WERI-Rb-1 (cell line): ENCODE results near the gene LBHD2.
"Not testable (repeated sequence)": the region's sequence is repeated elsewhere in the genome, so short reads cannot be mapped to it uniquely, and the experiment has no call there.

ENCODE experiments used
- DNase-seq: peaks from one replicate; pipeline ENCODE4 v3.0.0-alpha.2; 2020
- H3K27ac ChIP-seq: fragments of 250-450 bp; sonication (Bioruptor Pico); 2 replicates; pipeline ENCODE4 v1.5.1; 2020; ENCODE audit warnings: mild to moderate bottlenecking, moderate library complexity
- H3K27me3 ChIP-seq: fragments of 250-450 bp; sonication (Bioruptor Pico); 2 replicates; pipeline ENCODE4 v1.5.1; 2021; ENCODE audit warnings: mild to moderate bottlenecking, low read depth, moderate library complexity; ENCODE audit not compliant: insufficient read depth, severe bottlenecking
- H3K36me3 ChIP-seq: fragments of 250-450 bp; sonication (Bioruptor Pico); 2 replicates; pipeline ENCODE4 v1.5.1; 2020; ENCODE audit warnings: mild to moderate bottlenecking, moderate library complexity
- H3K4me3 ChIP-seq: 2 replicates; pipeline ENCODE4 v1.5.1; 2011; ENCODE audit warnings: low read depth, mild to moderate bottlenecking, control low read depth, low read length
- H3K9me3 ChIP-seq: fragments of 250-450 bp; sonication (Bioruptor Pico); 2 replicates; pipeline ENCODE4 v1.5.1; 2021; ENCODE audit warnings: mild to moderate bottlenecking, moderate library complexity; ENCODE audit not compliant: severe bottlenecking
- TF ChIP-seq, protein P1 (sequence below): IDR thresholded peaks from 2 replicates; pipeline ENCODE4 v1.5.1; 2011; ENCODE audit warnings: low read depth, mild to moderate bottlenecking, control low read depth, inconsistent platforms, low read length

LBHD2 gene

DNA sequence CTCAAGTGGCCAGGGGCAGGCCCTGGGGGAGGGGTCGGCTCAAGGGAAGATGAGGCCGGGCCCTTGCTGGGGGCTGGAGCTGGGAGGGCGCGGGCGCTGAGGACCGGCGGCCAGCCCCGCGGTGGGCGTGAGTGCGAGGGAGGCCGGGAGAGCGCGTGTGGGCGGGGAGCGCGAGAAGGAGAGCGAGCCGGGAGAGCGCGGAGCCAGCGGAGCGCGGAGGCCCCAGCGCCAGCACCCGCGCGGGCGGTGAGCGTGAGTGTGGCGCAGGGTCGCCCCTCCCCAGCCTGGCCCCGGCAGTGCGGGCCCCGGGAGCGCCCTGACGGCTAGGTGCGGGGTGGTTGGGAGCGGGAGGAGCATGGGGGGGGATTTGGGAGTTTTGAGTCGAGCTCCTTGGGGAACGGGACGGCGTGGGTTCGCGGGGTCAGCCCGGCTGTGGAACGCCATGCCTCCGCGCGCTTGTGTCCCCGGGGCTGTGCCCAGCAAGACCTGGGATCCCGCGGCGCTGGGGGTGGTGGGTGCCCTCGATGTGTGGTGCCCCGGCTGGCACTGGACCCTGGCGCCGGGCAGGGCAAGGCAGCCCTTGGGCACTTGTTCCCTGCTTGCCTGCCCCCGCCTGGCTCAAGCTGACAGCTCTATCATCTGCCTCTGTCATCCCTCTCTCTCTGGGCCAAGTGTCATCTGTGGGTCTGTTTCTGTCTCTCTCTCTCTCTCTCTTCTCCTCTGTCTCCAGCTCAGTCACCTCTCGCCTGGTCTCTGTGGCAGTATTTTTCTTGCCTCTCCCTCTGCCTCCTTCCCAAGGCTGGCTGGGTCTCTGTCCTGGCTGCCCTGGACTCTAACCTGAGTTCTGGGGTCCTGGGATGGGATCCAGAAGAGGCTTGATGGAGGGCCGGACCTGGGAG is at the start of gene LBHD2:
TSS of gene LBHD2 (plus strand) at position 190 of the 899 bp plus-strand sequence. CDS start 1,803 bp downstream, outside the sequence.
- Histone ChIP-seq H3K36me3 (no peaks in the 10 kb centered on the region), H3K27me3 (no peaks in the 10 kb centered on the region), H3K27ac (no peak within 1 kb of the TSS), H3K9me3 (no peaks in the 10 kb centered on the region), H3K4me3 (no peak within 1 kb of the TSS)
- TF ChIP-seq, protein P1, sequence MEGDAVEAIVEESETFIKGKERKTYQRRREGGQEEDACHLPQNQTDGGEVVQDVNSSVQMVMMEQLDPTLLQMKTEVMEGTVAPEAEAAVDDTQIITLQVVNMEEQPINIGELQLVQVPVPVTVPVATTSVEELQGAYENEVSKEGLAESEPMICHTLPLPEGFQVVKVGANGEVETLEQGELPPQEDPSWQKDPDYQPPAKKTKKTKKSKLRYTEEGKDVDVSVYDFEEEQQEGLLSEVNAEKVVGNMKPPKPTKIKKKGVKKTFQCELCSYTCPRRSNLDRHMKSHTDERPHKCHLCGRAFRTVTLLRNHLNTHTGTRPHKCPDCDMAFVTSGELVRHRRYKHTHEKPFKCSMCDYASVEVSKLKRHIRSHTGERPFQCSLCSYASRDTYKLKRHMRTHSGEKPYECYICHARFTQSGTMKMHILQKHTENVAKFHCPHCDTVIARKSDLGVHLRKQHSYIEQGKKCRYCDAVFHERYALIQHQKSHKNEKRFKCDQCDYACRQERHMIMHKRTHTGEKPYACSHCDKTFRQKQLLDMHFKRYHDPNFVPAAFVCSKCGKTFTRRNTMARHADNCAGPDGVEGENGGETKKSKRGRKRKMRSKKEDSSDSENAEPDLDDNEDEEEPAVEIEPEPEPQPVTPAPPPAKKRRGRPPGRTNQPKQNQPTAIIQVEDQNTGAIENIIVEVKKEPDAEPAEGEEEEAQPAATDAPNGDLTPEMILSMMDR = no peak
- no peak for DNase-seq

DNA sequence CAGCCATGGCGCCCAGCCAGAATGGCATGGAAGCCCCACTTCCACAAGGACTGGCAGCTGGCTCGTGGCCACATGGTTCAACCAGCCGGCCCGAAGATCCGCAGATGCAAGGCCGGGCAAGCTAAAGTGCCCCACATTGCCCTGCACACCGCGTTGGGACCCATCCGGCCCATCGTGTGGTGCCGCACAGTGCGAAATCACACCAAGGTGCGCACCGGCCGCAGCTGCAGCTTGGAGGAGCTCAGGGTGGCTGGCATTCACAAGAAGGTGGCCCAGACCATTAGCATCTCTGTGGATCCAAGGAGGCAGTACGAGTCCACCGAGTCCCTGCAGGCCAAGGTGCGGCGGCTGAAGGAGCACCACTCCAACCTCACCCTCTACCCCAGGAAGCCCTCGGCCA is 42.5 kb upstream of the LBHD2 start:
- no peak overlapping the region for H3K4me3 ChIP-seq
- H3K36me3 ChIP-seq = peaks cover 8% of the 10 kb centered on the region
- H3K9me3 ChIP-seq = no peaks in the 10 kb centered on the region
- TF ChIP-seq, protein P1 = no peak
- DNase-seq = no peak
- H3K27me3 ChIP-seq = no peaks in the 10 kb centered on the region
- no peak overlapping the region for H3K27ac ChIP-seq

DNA sequence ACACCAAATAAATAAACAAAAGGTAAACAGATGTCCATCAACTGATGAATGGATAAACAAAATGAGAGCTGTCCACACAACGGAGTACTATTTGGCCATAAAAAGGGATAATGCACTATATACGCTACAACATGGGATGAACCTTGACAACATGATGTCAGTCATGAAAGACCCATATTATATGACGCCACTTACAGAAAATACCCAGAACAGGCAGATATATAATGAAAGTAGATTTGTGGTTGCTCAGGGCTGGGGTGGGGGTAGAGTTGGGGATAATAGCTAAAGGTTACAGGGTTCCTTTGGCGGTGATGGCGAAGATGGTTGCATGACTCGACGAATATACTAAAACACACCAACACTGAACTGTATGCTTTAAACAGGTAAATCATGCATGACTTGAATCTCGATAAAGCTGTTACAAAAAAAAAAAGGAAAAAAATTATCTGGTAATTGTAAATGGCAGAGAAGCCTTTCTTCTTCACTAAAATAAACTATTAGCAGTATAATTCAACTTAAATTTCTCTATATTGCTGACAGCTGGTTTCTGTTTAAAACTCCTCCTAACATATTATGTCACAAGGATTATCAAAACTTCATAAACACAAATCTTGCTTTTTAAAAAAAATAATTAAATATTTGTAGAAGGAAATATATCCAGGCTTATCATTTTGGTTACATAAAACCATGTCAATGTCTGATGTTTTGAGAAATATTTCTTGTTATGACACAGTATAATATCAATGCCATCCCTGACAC is 40.6 kb upstream of the LBHD2 start:
- TF ChIP-seq, protein P1 = no peak
- Histone ChIP-seq H3K36me3 (peaks cover 8% of the 10 kb centered on the region), H3K4me3 (no peak overlapping the region), H3K27me3 (no peaks in the 10 kb centered on the region), H3K9me3 (no peaks in the 10 kb centered on the region), H3K27ac (no peak overlapping the region)
- DNase-seq = no peak

GRCh38 chr14:103045371-103045869 is 38.6 kb upstream of the LBHD2 start:
- H3K27ac ChIP-seq = no peak overlapping the region
- H3K4me3 ChIP-seq = no peak overlapping the region
- no peak for DNase-seq
- TF ChIP-seq, protein P1 = no peak
- H3K36me3 ChIP-seq = peaks cover 8% of the 10 kb centered on the region
- no peaks in the 10 kb centered on the region for H3K27me3 ChIP-seq
- H3K9me3 ChIP-seq = no peaks in the 10 kb centered on the region

- H3K4me3 ChIP-seq, H3K27me3 ChIP-seq, DNase-seq, H3K9me3 ChIP-seq, H3K36me3 ChIP-seq, H3K27ac ChIP-seq: not testable (repeated sequence)
Observed at GRCh38 chr14:103047453-103047852, 36.6 kb upstream of the LBHD2 start.

DNA sequence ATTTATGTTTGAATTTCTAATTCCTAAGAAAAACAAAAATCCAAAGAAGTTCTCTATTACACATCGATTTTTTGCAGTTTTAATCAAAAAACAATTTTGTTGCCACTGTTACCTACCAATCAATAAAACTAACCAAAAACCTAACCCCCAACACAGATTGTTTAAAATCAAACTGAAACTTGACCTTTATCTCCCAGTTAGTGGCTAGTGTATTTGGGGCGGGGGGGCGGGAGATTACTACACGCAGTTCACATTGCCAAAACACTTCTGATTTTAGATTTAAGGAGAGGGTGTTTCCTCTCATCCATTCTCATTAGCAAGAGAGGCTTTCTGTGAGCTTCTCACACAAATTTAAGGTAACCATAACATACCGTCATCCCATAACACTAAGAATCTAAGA is 33.1 kb upstream of the LBHD2 start:
- TF ChIP-seq, protein P1 = no peak
- Histone ChIP-seq H3K9me3 (no peaks in the 10 kb centered on the region), H3K27me3 (no peaks in the 10 kb centered on the region), H3K4me3 (no peak overlapping the region), H3K27ac (no peak overlapping the region), H3K36me3 (peaks cover 14% of the 10 kb centered on the region)
- DNase-seq = no peak
